Ovary (tissue), 9 donors: ENCODE measurements around the gene DCBLD1. TPM values are rescaled to one million over a fixed set of nuclear protein-coding genes. Genes with fewer than 3 reads are reported as not detected.

Experiments
- DNase-seq, 5 donors: peaks; one replicate each; pipeline ENCODE4 v3.0.0-alpha.2; 2019 to 2020
- H3K27ac ChIP-seq, 2 donors: fragments of 200-600 bp; one replicate each; pipeline versions ENCODE4 v1.5.1 to v1.8.0; 2019 to 2022
- H3K27me3 ChIP-seq: fragments of 200-600 bp; one replicate; pipeline ENCODE4 v1.8.0; 2022
- H3K36me3 ChIP-seq: fragments of 200-600 bp; sonication (generic); one replicate; pipeline ENCODE4 v1.5.1; 2019
- H3K4me1 ChIP-seq: one replicate; pipeline ENCODE4 v1.8.1; 2013; ENCODE audit warnings: mild to moderate bottlenecking, moderate library complexity; ENCODE audit not compliant: insufficient read depth
- H3K4me3 ChIP-seq: fragments of 200-600 bp; sonication (generic); one replicate; pipeline ENCODE4 v1.5.1; 2017
- H3K9me3 ChIP-seq, 2 donors: fragments of 200-600 bp in 1 of 2; sonication (generic) in 1 of 2; one replicate each; pipeline versions ENCODE4 v1.5.1 to v1.8.1; 2013 to 2019; ENCODE audit warnings: mild to moderate bottlenecking in 1 of 2, moderate library complexity in 1 of 2
- CTCF ChIP-seq, 3 donors: fragments of 450-650 bp in 2 of 3; fragments of 200-600 bp in 1 of 3; IDR thresholded peaks; one replicate each; pipeline versions ENCODE4 v1.5.1 to v1.8.0; 2016 to 2022; ENCODE audit warnings: antibody characterized with exemption in 3 of 3, mild to moderate bottlenecking in 1 of 3
- EP300 ChIP-seq: sonication (generic); formaldehyde crosslinking; IDR thresholded peaks from one replicate; pipeline ENCODE4 v1.6.1; 2017; ENCODE audit warnings: antibody characterized with exemption
- POLR2A ChIP-seq: fragments of 450-650 bp; IDR thresholded peaks from one replicate; pipeline ENCODE4 v1.6.1; 2017; ENCODE audit warnings: antibody characterized with exemption, mild to moderate bottlenecking, moderate library complexity
- WGBS, 3 donors: extraction: QIAGEN DNeasy Blood & Tissue Kit in 1 of 3; methylation state at CpG; one replicate each; pipeline versions ENCODE4 v1.1.5 to v1.1.7; 2013 to 2017; 5-methylcytosine and 5-hydroxymethylcytosine counted together
- intact Hi-C, 4 donors: fragments of 100-400 bp; cut with DNase I; formaldehyde crosslinking; loops; one replicate each; pipeline versions ENCODE4 v1.11.0 to v1.15.1; 2022 to 2023
- polyA plus RNA-seq, 2 donors: library from polyadenylated mRNA; stranded (reverse); fragments of 200-250 nt in 1 of 2; fragments of 350-450 nt in 1 of 2; fragmentation: Illumina TruSeq in 1 of 2; extraction: RNeasy Lipid Tissue Mini Kit (QIAGEN cat#74804) in 1 of 2; gene quantifications; one replicate each; pipeline ENCODE4 v1.2.3, GENCODE V29; 2013 to 2014
- total RNA-seq, 7 donors: library from RNA; depleted of rRNA in 2 of 7; stranded (reverse); fragments of >200 nt in 2 of 7; fragmentation: NEBNext Ultra II Directional in 3 of 7; extraction: Animal tissue kit (Norgen Biotek cat#: 25700) in 3 of 7; gene quantifications; one replicate each; pipeline versions ENCODE4 v1.1.0 to v1.2.4, GENCODE V29; 2016 to 2023
- donor health status: DM: no; HTN: no; CAD: no; lungs with moderate emphysema.
- donor health status: DM: no; HTN: no; CAD: no.
- donor health status: Bipolar disorder and iron deficiency.
- donor health status: DM: yes; HTN: yes; CAD: no.
- donor health status: DM: no; HTN: no; CAD: no.
- donor health status: DM: yes; HTN: yes; CAD: no.

DCBLD1 gene
- total and polyA plus RNA-seq, 9 donors = 2.3 to 9.2 (median 3.3) TPM

GRCh38 chr6:117449549-117450439, 32.7 kb upstream of the DCBLD1 start:
- Histone ChIP-seq H3K4me3 (no peak overlapping the region), H3K4me1 (no peaks in the 10 kb centered on the region), H3K27ac (no peak overlapping the region), H3K9me3 (no peaks in the 10 kb centered on the region), H3K27me3 (no peaks in the 10 kb centered on the region), H3K36me3 (no peaks in the 10 kb centered on the region)
- intact Hi-C loops = loop anchor here (2.0 to 5.0 kb wide), 2 partner anchors 108 to 109 kb away; no protein-coding TSS in a partner anchor
- 29 to 38% (median 33%) methylated on average over 10 of the region's 10 CpGs for WGBS, 3 donors
- peak; percentile 31 to 65 (median 39) for DNase-seq
- peak; percentile 45 to 56 (median 47) for TF ChIP-seq CTCF (IDR thresholded peaks at IDR 0.05)
- TF ChIP-seq EP300 = no peak

- DNase-seq = no peak
- no peaks in the 10 kb centered on the region for H3K36me3 ChIP-seq
- H3K9me3 ChIP-seq = no peaks in the 10 kb centered on the region
- no peak overlapping the region for H3K4me3 ChIP-seq
- no peaks in the 10 kb centered on the region for H3K4me1 ChIP-seq
- no peaks in the 10 kb centered on the region for H3K27me3 ChIP-seq
- 26 to 41% (median 29%) methylated on average over 5 of the region's 5 CpGs for WGBS, 3 donors
- TF ChIP-seq EP300 = no peak
- intact Hi-C loops = loop anchor here in 2 of 4 donors (2.0 to 5.0 kb wide), 2 partner anchors 106 to 107 kb away; no protein-coding TSS in a partner anchor
- H3K27ac ChIP-seq = no peak overlapping the region
These were observed 30.8 kb upstream of the DCBLD1 start for GRCh38 chr6:117451671-117452070.

- Histone ChIP-seq H3K4me1 (no peaks in the 10 kb centered on the region), H3K27ac (no peak overlapping the region), H3K36me3 (no peaks in the 10 kb centered on the region), H3K9me3 (no peaks in the 10 kb centered on the region), H3K27me3 (no peaks in the 10 kb centered on the region), H3K4me3 (no peak overlapping the region)
- no peak for DNase-seq
- intact Hi-C loops = no loop called here
- 46 to 94% (median 87%) methylated on average over 1 of the region's 1 CpG for WGBS, 3 donors
- TF ChIP-seq CTCF (IDR thresholded peaks at IDR 0.05) (no peak), POLR2A (no peak), EP300 (no peak)
These were observed 26.2 kb upstream of the DCBLD1 start for GRCh38 chr6:117456250-117456649.

- Histone ChIP-seq H3K9me3 (no peaks in the 10 kb centered on the region), H3K27ac (no peak overlapping the region), H3K4me3 (no peak overlapping the region), H3K27me3 (no peaks in the 10 kb centered on the region), H3K36me3 (no peaks in the 10 kb centered on the region), H3K4me1 (no peaks in the 10 kb centered on the region)
- TF ChIP-seq POLR2A (no peak), EP300 (no peak), CTCF (IDR thresholded peaks at IDR 0.05) (no peak)
- 90 to 94% (median 93%) methylated on average over 5 of the region's 5 CpGs for WGBS, 3 donors
- no peak for DNase-seq
- intact Hi-C loops = no loop called here
These were observed 25.5 kb upstream of the DCBLD1 start for GRCh38 chr6:117456998-117457397.
